ENCODE measurements around the gene CDK7.
"Not testable (repeated sequence)": the region's sequence is repeated elsewhere in the genome, so short reads cannot be mapped to it uniquely, and the experiment has no call there.

CDK7 gene

DNA sequence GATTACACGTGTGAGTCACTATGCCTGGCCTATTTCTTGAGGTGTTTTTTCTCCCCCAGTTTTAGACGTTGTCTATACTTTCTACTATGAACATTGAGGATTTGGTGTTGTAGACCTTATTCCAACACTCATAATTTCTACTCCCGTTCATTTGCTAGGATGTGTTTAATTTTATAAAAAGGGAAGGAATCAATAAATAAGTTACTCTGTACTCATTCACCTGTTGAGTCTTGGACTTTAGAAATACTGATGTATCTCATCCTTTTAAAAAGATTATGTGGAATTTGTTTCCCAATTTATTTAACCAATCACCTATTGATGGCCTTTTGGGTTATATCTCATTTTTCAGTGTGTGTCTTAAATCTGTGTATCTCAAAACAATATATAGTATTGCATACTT is 3.2 kb downstream of the CDK7 start:
- DNase-seq = no peak

DNA sequence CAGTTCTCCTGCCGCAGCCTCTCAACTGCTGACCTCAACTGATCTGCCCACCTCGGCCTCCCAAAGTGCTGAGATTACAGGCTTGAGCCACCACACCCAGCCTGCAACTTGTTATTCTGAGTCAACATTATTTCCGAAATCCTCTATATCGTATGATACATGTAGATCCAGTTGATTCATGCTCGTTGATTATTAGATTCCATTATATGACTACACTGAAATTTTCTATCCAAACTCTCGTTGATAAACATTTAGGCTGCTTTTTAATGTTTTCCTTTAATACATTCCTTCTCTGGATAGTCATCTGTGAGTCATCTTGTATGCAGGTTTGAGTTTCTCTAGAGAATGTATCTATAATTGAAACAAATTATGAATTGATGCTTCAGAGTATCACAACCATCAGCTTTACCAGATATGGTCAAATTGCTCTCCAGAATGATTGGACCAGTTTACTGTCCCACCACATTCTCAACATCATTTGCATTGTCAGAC is 4.1 kb downstream of the CDK7 start:
- no peak for DNase-seq

DNA sequence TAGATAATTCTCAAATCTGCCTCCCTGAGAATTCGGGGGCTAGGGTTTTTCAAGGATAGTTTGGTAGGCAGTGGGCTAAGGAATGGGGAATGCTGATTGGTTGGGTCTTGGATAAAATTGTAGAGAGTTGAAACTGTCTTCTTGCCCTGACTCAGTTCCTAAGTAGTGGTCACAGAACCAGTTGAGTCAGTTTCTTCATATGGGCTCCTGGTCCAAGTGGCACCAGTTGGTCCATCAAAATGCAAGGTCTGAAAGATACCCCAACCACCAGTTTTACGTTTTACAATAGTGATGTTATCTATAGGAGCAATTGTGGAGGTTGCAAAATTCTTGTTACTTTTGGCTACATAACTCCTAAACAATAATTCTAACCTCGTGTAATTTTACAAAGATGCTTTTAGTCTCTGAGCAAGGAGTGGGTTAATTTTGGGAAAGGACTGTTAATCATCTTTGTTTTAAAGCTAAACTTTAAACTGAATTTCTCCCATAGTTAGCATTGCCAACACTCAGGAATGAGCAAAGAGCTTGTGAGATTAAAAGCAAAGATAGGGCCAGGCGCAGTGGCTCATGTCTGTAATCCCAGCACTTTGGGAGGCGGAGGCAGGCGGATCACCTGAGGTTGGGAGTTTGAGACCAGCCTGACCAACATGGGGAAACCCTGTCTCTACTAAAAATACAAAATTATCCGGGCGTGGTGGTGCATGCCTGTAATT is 7.7 kb downstream of the CDK7 start:
- DNase-seq = no peak

DNA sequence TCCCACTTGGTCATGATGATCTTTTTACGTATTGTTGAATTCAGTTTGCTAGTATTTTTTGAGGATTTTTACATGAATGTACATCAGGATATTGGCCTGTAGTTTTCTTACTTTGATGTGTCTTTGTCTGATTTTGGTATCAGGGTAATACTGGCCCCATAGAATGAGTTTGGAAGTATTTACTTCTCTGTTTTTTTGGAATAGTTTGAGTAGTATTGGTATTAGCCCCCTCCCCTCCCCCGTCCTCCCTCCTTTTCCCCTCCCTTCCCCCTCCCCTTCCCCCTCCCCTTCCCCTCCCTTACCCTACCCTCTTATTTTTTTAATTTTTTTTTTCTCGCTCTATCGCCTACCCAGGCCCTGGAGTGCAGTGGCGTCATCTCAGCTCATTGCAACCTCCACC is 10.3 kb downstream of the CDK7 start:
- DNase-seq = no peak

DNA sequence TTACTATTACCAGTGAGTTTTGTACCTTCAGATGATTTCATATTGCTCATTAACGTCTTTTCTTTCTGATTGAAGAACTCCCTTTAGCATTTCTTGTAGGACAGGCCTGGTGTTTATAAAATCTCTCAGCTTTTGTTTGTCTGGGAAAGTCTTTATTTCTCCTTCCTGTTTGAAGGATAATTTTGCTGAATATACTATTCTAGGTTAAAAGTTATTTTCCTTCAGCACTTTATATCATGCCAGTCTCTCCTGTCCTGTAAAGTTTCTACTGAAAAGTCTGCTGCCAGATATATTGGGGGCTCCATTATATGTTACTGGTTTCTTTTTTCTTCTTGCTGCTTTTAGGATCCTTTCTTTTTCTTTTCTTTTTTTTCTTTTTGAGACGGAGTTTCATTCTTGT is 13.3 kb downstream of the CDK7 start:
- no peak for DNase-seq

DNA sequence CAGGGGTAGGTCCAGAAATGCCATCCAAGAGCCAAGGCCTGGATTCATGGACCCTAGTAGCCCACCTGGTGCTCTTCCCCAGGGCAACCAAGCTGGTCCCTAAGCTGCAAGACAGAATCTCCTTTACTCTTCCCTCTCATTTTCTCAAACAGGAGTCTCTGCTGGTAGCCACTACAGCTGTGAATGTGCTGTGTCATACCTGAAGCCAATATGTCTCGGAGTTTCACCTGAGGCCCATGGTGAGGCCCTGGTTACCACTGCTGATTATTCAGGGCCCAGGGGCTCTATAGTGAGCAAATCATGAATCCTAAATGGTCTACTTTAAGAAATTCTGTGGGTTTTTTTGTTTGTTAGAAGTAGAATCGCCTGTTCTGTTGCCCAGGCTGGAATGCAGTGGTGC is 15.9 kb downstream of the CDK7 start:
- no peak for DNase-seq

DNA sequence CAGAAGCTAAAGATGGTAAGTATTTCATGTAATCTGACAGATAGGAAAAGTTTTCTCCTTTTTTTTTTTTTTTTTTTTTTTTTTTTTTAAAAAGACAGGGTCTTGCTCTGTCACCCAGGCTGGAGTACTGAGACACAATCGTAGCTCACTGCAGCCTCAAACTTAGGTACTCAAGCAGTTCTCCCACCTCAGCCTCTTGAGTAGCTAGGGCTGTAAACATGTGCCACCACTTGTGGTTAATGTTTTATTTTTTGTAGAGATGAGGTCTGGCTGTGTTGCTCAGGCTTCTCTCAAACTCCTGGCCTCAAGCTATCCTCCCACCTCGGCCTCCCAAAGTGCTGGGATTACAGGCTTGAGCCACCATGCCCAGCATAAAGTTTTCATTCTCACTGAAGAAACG is 17.8 kb downstream of the CDK7 start:
- no peak for DNase-seq

DNA sequence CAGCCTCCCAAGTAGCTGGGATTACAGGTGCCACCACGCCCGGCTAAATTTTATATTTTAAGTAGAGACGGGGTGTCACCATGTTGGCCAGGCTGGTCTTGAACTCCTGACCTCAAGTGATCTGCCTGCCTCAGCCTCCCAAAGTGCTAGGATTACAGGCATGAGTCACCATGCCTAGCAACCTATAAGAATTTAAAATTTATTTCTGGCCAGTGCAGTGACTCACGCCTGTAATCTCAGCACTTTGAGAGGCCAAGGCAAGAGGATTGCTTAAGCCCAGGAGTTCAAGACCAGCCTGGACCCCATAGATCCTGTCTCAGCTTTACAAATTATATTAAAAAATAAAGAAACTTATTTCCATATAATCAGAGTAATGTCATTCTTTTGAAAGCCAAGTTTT is 21.3 kb downstream of the CDK7 start:
- not testable (repeated sequence) for DNase-seq

DNA sequence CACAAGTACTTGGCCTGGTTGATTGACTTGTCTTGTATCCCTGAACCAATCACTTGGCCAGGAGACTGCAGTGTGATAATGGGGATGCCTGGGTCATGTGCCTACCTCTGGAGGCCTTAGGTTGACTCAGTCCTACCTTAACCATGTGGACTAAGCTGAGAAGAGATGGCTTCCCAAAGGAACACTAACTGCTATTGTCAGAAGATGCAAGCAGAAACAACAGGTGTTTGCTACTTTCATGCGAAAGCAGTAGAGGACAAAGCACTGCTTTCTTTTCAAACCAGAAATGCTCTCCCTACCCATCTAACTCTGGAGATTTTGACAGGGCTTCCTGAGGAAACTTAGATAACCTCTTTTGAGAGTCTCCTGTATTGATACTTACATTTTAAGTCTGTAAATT is 22.9 kb downstream of the CDK7 start:
- DNase-seq = no peak

DNA sequence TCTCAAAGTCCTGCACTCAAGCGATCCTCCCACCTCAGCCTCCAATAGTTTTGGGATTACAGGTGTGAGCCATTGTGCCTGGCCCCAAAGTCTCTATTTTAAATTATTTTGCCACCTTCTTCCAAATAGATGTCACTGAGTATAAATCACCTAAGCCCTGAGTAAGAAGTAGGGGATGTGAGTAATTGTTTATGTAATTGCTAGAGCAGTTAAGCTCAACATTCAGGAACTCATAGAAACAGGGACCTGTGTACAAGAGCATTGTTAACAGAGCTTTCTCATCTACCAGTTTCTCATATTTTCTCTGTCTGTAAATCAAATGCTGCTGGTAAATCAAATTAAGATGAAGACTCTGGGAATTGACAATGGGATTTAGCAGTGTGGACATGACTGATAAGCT is 26.3 kb downstream of the CDK7 start:
- no peak for DNase-seq

DNA sequence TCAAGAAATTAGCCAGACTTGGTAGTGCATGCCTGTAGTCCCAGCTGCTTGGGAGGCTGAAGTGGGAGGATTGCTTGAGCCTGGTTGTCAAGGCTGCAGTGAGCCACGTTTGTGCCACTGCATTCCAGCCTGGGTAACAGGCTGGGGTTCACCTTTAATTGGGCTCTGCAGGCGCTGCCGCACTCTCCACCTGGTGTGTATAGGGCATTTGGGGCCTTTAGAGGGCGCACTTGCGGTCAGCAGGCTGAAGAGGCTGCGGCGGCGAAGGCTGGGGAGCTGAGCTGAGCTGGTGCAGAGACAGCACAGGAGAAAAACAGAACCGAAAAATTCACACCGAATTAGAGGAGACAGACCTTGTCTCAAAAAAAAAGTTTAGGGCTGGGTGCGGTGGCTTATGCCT is 31.2 kb downstream of the CDK7 start:
- no peak for DNase-seq

DNA sequence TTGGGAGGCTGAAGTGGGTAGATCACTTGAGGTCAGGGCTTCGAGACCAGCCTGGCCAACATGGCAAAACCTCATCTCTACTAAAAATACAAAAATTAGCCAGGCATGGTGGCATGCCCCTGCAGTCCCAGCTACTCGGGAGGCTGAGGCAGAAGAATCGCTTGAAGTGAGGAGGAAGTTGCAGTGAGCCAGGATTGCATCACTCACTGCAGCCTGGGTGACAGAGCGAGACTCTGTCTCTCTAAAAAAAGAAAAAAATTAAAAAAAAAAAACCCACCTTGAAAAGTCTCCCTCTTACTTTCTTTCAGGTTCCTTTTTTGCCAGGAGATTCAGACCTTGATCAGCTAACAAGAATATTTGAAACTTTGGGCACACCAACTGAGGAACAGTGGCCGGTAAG is 34.2 kb downstream of the CDK7 start:
- DNase-seq = no peak

DNA sequence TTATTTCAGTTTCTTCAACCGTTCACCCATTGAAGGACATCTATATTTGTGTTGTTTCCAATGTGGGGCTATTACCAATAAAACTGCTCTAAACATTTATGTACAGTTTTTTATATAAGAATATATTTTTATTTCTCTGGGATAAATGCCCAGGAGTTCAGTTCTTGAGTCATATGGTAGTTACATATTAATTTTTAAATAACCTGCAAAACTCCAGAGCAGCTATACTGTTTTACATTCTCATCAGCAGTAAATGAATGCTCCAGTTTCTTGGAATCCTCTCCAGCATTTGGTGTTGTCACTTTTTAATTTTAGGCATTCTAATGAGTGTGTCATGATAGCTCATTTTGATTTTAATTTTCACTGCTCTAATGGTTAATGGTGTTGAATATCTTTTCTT is 36.2 kb downstream of the CDK7 start:
- no peak for DNase-seq

DNA sequence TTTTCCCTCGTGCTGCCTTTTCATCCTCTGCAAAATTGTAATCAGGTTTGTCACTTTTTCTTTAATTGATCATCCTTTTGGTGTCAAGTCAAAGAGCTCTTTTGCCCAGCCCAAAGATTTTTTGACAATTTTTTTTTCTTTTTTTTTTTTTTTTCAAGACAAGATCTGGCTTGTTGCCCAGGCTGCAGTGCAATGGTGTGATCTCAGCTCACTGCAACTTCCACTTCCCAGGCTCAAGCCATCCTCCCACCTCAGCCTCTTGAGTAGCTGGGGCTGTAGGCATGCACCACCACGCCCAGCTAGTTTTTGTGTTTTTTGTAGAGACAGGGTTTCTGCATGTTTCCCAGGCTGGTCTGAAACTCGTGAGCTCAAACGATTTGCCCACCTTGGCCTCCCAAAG is 36.7 kb downstream of the CDK7 start:
- DNase-seq = no peak

DNA sequence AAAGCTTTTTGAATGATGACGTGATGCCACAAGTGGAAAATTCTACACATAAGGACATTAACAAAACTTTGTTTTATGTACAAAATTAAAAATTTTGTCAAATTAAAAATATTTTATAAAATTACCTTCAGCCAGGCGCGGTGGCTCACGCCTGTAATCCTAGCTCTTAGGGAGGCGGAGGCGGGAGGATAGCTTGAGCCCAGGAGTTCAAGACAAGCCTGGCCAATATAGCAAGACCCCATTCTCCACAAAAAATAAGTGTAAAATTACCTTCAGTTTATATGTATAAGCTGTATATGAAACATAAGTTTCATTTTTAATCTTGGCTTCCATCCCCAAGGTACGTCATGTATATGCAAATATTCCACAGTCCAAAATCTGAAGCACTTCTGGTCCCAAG is 40.9 kb downstream of the CDK7 start:
- DNase-seq = no peak

DNA sequence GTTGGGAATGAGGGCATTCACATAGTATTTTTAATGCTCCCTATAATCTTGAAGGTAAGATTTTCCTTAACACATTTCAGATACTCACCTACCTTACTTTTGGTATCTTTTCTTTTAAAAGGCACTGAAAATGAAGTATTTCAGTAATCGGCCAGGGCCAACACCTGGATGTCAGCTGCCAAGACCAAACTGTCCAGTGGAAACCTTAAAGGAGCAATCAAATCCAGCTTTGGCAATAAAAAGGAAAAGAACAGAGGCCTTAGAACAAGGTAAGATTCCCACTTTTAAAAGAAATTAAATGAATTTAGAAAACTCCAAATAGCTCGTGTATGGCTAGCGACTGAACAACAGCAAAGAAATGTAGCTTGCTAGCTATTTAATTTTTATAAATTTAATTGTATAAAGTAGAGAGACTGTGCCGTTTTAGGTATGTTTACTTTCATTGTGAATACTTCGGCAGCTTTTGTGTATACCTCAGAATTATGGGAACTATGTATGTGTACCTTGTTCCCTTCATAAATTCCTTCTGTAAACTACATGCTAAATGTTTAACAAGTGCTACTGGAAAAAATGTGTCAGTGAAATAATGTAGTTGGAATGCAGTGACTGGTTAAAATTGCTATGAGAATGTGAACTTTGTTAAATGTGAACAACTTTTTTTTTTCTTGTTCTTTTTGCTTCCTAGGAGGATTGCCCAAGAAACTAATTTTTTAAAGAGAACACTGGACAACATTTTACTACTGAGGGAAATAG is 41.9 kb downstream of the CDK7 start:
- no peak for DNase-seq

DNA sequence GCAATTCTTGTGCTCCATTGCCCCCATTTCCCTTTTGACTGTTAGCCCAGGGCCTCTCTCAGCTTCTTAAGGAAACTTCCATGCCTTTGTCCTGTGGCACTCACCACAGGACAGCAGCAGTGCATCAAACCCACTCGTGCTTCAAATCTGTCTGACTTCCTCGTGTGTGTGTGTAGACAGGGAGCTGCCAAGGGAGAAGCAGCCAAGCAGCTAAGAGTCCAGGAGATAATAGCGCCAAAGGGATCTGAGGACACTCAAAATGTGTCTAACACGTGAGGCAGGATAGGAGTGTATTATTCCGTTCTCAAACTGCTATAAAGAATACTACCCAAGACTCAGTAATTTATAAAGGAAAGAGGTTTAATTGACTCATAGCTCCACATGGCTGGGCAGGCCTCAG is 44.8 kb downstream of the CDK7 start:
- no peak for DNase-seq

DNA sequence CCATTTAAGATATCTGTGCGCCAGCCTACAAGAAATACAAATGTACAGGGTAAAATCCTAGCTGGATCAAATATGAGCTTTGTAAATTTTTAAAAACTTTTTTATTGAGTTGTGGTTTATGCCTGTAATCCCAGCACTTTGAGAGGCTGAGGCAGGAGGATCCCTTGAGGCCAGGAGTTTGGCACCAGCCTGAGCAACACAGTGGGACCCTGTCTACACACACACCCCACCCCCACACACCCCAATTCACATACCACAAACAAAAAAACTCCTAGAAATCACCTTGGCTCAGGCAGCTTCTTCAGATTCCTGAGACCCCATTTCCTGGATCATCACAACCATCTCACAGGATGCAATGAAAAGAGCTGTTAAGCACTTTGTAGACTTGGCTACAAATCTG is 46.4 kb downstream of the CDK7 start:
- DNase-seq = no peak

DNA sequence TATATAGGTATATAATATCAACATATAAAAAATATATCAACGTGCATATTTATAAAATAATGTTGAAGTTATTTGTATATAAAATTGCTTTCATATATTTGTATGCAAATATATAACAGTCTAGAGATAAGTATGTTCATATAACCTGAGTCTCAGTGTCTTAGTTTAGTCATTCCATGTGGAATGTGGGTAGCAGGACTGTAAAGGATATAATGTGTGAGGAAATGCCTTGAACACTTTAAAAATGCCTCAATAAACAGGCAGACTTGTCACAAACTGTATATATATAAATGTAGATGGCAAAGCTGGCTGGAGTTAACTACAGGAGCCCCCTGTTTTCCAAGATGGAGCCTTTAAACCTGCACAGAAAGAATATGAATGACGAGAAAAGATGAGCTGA is 49.5 kb downstream of the CDK7 start:
- DNase-seq = no peak

DNA sequence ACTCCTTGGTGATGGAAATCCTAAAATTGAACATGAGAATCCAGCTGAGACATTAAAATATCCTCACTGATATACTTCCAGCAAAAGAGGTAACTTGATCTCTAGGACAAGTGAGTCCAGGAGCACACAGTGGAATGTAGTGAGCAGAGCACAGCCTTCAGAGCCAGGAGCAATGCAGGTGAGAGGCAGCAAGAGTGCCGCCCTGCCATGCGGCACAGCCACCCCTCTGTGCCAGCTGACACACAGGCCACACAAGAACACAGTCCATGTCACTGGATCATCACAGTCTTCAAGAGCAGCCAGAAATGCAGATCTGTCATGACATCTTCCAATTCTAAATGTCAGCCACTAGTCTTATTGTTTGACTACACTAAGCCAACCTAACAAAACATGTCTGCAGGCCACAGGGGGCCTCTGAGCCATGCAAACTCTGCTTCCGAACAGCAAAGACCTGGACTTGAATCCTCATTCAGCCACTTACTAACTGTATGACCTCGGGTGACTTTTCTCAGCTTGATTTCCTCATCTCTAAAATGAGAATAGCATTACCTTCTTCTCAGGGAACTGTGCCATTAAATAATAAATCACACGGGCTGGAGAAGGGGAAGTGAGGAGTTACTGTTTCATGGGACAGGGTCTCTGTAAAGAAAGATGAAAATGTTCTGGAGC is 50.9 kb downstream of the CDK7 start:
- DNase-seq = no peak

DNA sequence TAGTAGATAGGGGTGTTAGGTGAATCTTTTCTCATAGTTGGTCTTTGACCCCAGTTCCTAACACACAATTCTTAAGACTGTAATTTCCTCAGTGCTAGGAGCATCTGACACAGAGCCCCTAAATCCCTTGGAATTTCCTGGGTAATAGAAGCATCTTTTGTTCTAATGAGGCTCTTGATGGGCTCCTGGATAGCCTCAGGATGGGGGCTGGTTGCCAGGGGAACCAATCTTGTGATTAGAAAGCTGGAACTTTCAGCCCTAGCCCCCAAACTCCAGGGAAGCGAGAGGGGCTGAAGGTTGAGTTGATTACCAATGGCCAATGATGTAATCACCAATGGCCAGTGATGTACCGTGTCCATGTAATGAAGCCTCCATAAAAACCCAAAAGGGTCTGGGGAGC is 53.4 kb downstream of the CDK7 start:
- DNase-seq = no peak

DNA sequence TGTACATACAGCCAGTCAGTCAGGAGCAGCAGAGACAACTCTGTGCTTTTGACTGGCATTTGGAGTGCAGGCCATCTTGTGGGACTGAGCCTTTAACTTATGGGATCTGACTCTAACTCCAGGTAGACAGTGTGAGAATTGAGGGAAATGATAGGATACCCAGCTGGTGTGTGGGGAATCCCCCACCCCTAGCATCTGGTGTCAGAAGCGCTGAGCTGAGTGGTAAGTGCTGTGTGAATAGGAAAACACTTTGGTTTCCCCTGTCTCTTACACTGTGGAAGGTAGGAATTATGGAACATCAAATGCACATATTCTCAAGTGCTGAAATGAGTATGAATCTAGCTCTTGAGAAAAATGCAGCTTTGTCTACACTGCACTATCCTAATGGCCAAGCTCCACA is 54.0 kb downstream of the CDK7 start:
- no peak for DNase-seq

DNA sequence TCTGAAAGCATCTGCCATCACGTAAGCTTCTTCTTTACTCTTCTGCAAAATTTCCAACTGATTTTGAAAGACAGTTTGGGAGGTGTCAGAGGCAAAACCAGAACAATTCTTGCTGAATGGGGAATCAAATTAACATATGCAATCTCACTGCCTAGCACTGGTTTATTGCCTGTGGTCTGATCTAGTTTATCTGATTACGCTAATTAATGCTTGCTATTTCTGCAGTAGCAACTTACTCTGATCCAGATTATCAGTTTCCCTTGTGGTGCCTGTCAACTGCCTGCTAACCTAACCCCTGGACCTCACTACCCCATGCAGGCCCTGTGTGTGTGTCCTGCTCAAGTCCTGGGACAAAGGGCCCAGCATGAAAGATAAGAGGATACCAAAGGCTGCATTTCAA is 57.6 kb downstream of the CDK7 start:
- no peak for DNase-seq

DNA sequence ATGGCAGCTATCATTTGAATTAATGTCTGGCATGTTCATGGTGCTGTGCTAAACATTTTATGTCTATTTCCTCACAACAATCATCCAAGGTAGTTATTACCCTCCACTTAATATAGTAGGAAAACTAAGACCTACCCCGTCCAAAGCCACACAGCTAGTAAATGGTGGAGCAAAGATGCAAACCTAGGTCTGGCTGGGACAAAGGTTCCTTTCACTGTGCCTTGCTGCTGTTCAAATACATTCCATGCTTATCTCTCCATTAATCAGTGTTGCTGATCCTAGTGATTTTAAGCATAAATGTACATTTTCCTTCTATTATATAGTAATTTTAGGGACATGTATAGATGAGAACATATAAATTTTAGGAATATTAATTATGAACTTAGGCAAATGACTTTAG is 59.2 kb downstream of the CDK7 start:
- DNase-seq = no peak

Data from CD4-positive, alpha-beta T cell treated with Interleukin-6 for 4 hours (primary cell).